Measurements from ENCODE around the gene ASRGL1.

- TF ChIP-seq, protein P1, sequence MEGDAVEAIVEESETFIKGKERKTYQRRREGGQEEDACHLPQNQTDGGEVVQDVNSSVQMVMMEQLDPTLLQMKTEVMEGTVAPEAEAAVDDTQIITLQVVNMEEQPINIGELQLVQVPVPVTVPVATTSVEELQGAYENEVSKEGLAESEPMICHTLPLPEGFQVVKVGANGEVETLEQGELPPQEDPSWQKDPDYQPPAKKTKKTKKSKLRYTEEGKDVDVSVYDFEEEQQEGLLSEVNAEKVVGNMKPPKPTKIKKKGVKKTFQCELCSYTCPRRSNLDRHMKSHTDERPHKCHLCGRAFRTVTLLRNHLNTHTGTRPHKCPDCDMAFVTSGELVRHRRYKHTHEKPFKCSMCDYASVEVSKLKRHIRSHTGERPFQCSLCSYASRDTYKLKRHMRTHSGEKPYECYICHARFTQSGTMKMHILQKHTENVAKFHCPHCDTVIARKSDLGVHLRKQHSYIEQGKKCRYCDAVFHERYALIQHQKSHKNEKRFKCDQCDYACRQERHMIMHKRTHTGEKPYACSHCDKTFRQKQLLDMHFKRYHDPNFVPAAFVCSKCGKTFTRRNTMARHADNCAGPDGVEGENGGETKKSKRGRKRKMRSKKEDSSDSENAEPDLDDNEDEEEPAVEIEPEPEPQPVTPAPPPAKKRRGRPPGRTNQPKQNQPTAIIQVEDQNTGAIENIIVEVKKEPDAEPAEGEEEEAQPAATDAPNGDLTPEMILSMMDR (IDR thresholded peaks at IDR 0.05) = no peak
- no peak for TF ChIP-seq POLR2A (IDR thresholded peaks at IDR 0.05)
These were observed 3.5 kb upstream of the ASRGL1 start for GRCh38 chr11:62333768-62334167.

Data from gastroesophageal sphincter (tissue), 3 donors.